GM06990 (cell line): Measurements from ENCODE around the gene MEGF6.

Experiments used
- DNase-seq: peaks from one replicate; pipeline ENCODE4 v3.0.0-alpha.2; 2011; ENCODE audit not compliant: insufficient read length; ENCODE audit errors: extremely low read depth
- H3K27me3 ChIP-seq: replicated peaks from 2 replicates; pipeline ENCODE4 v1.6.0; 2011; ENCODE audit warnings: low read length; ENCODE audit not compliant: control insufficient read depth, insufficient read depth
- H3K36me3 ChIP-seq: 2 replicates; pipeline ENCODE4 v1.5.1; 2011; ENCODE audit warnings: low read length; ENCODE audit not compliant: control insufficient read depth, insufficient read depth
- H3K4me3 ChIP-seq: replicated peaks from 2 replicates; pipeline ENCODE4 v1.5.1; 2011; ENCODE audit warnings: low read depth, mild to moderate bottlenecking, control low read depth, low read length
- TF ChIP-seq, protein P1 (sequence below): IDR thresholded peaks from 2 replicates; pipeline ENCODE4 v1.5.1; 2011; ENCODE audit warnings: low read length, control low read depth, mild to moderate bottlenecking, inconsistent platforms; ENCODE audit not compliant: insufficient read depth, poor library complexity, severe bottlenecking

MEGF6 gene

GRCh38 chr1:3476666-3477065, 134.6 kb downstream of the MEGF6 start:
- no peak overlapping the region for H3K4me3 ChIP-seq
- H3K27me3 ChIP-seq: no peaks in the 10 kb centered on the region
- TF ChIP-seq, protein P1, sequence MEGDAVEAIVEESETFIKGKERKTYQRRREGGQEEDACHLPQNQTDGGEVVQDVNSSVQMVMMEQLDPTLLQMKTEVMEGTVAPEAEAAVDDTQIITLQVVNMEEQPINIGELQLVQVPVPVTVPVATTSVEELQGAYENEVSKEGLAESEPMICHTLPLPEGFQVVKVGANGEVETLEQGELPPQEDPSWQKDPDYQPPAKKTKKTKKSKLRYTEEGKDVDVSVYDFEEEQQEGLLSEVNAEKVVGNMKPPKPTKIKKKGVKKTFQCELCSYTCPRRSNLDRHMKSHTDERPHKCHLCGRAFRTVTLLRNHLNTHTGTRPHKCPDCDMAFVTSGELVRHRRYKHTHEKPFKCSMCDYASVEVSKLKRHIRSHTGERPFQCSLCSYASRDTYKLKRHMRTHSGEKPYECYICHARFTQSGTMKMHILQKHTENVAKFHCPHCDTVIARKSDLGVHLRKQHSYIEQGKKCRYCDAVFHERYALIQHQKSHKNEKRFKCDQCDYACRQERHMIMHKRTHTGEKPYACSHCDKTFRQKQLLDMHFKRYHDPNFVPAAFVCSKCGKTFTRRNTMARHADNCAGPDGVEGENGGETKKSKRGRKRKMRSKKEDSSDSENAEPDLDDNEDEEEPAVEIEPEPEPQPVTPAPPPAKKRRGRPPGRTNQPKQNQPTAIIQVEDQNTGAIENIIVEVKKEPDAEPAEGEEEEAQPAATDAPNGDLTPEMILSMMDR: no peak
- H3K36me3 ChIP-seq: no peaks in the 10 kb centered on the region
- DNase-seq: no peak

GRCh38 chr1:3475839-3476573, 135.3 kb downstream of the MEGF6 start:
- no peak for DNase-seq

GRCh38 chr1:3474421-3474820, 136.9 kb downstream of the MEGF6 start:
- Histone ChIP-seq H3K36me3 (no peaks in the 10 kb centered on the region), H3K27me3 (no peaks in the 10 kb centered on the region), H3K4me3 (no peak overlapping the region)
- TF ChIP-seq, protein P1: no peak
- DNase-seq: no peak

More at GRCh38 chr1:3475839-3476573, 135.3 kb downstream of the MEGF6 start:
- TF ChIP-seq, protein P1: no peak
- Histone ChIP-seq H3K36me3 (no peaks in the 10 kb centered on the region), H3K4me3 (no peak overlapping the region), H3K27me3 (no peaks in the 10 kb centered on the region)

DNA sequence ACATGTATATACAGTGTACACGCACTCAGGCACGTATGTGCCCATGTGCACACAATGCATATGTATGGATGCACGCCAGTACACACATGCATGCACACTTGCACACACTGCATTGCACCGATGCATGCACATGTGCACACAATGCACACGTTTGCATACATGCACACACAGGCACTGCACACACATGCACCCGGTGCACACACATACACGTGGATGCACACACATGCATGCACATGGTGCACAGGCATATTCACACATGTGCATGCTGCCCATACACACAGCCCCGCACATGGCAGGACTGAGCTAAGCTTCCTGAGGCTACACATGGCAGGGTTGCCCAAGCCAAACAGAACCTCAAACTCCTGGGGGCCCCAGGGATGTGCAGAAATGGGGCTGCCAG, 137.3 kb downstream of the MEGF6 start:
- TF ChIP-seq, protein P1: no peak
- DNase-seq: no peak
- H3K27me3 ChIP-seq: no peaks in the 10 kb centered on the region
- H3K36me3 ChIP-seq: no peaks in the 10 kb centered on the region
- H3K4me3 ChIP-seq: no peak overlapping the region

- no peak overlapping the region for H3K4me3 ChIP-seq
- TF ChIP-seq, protein P1: no peak
- H3K27me3 ChIP-seq: no peaks in the 10 kb centered on the region
- no peaks in the 10 kb centered on the region for H3K36me3 ChIP-seq
- no peak for DNase-seq
Observed at GRCh38 chr1:3473381-3473844, 137.9 kb downstream of the MEGF6 start.
